Endodermal cell (in vitro differentiated cells): ENCODE measurements around the gene WDR89. TPM values are rescaled to one million over a fixed set of nuclear protein-coding genes. Genes with fewer than 3 reads are reported as not detected.

Source experiments
- DNase-seq: peaks from one replicate; pipeline ENCODE4 v3.0.0-alpha.2; 2017
- H3K27ac ChIP-seq: 2 replicates; pipeline ENCODE4 v1.5.1; 2013; ENCODE audit warnings: mild to moderate bottlenecking, low read depth, low read length, moderate library complexity
- H3K27me3 ChIP-seq: 2 replicates; pipeline ENCODE4 v1.6.1; 2013; ENCODE audit warnings: mild to moderate bottlenecking, low read length, moderate library complexity; ENCODE audit not compliant: insufficient read depth, control insufficient read depth, poor library complexity, severe bottlenecking
- H3K36me3 ChIP-seq: 2 replicates; pipeline ENCODE4 v1.7.0; 2013; ENCODE audit warnings: mild to moderate bottlenecking, low read length, moderate library complexity; ENCODE audit not compliant: control insufficient read depth, insufficient read depth
- H3K4me1 ChIP-seq: one replicate; pipeline ENCODE4 v1.7.0; 2013; ENCODE audit warnings: low read length; ENCODE audit not compliant: control insufficient read depth, insufficient read depth
- H3K4me3 ChIP-seq: 2 replicates; pipeline ENCODE4 v1.5.1; 2013; ENCODE audit warnings: mild to moderate bottlenecking, low read length, moderate library complexity
- H3K9ac ChIP-seq: 2 replicates; pipeline ENCODE4 v1.6.1; 2013; ENCODE audit warnings: mild to moderate bottlenecking, low read length, moderate library complexity; ENCODE audit not compliant: poor library complexity, severe bottlenecking; ENCODE audit errors: extremely low read depth
- H3K9me3 ChIP-seq: 2 replicates; pipeline ENCODE4 v1.6.1; 2013; ENCODE audit warnings: mild to moderate bottlenecking, low read length, moderate library complexity; ENCODE audit not compliant: control insufficient read depth
- H3K27ac Mint-ChIP-seq: 2 replicates; pipeline ENCODE4 v1.8.0; 2020; ENCODE audit warnings: mixed read lengths
- H3K27me3 Mint-ChIP-seq: 2 replicates; pipeline ENCODE4 v1.8.0; 2021; ENCODE audit warnings: mild to moderate bottlenecking, mixed read lengths; ENCODE audit not compliant: insufficient read depth
- H3K36me3 Mint-ChIP-seq: 2 replicates; pipeline ENCODE4 v1.8.0; 2020; ENCODE audit warnings: low read depth, mixed read lengths
- H3K4me1 Mint-ChIP-seq: 2 replicates; pipeline ENCODE4 v1.8.0; 2020; ENCODE audit warnings: mixed read lengths
- H3K4me3 Mint-ChIP-seq: 2 replicates; pipeline ENCODE4 v1.8.0; 2020; ENCODE audit warnings: mild to moderate bottlenecking, moderate library complexity, mixed read lengths
- H3K9me3 Mint-ChIP-seq: 2 replicates; pipeline ENCODE4 v1.8.0; 2020; ENCODE audit warnings: mild to moderate bottlenecking, mixed read lengths
- WGBS, 2 experiments: methylation state at CpG; one replicate each; pipeline versions ENCODE4 v1.1.5 to v1.1.7; 2013; ENCODE audit warnings: missing lambda C conversion rate in 2 of 2, mixed read lengths in 1 of 2; ENCODE audit not compliant: insufficient coverage in 1 of 2, insufficient read length in 1 of 2; 5-methylcytosine and 5-hydroxymethylcytosine counted together
- total RNA-seq, 2 donors: library from RNA; stranded (reverse); fragmentation: NEBNext Ultra II Directional in 1 of 2; extraction: Animal tissue kit (Norgen Biotek cat#: 25700) in 1 of 2; gene quantifications; 2 replicates in 1 of 2; 3 replicates in 1 of 2; pipeline ENCODE4 v1.2.1, GENCODE V29; 2021
- TF ChIP-seq, protein P1 (sequence below): fragments of 200-600 bp; sonication (generic); conservative IDR thresholded peaks from 2 replicates; pipeline ENCODE4 v1.5.0; 2021; ENCODE audit warnings: antibody characterized with exemption, mild to moderate bottlenecking

The WDR89 gene
- total RNA-seq, 2 donors from 2014 or later, result 23.4 to 26.7 TPM

DNA sequence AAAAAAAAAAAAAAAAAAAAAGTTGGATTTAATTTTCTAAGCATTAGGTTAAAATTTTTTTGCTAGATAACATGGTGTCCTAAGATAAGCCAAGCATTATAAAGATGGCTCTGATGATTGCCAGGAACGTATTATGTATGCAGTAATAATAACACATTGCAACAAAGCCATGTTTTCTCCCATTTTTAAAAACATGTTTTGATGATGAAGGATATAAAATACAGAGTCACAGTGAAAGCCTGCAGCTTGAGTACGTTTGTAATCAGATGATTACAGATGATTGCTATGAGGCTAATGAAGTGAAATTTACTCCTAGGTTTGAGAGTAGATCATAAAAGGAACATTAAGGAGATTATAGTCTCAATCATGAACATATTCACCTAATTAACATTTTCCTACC, 13.3 kb upstream of the WDR89 start:
- no peaks in the 10 kb centered on the region for H3K27me3 Mint-ChIP-seq
- TF ChIP-seq, protein P1, sequence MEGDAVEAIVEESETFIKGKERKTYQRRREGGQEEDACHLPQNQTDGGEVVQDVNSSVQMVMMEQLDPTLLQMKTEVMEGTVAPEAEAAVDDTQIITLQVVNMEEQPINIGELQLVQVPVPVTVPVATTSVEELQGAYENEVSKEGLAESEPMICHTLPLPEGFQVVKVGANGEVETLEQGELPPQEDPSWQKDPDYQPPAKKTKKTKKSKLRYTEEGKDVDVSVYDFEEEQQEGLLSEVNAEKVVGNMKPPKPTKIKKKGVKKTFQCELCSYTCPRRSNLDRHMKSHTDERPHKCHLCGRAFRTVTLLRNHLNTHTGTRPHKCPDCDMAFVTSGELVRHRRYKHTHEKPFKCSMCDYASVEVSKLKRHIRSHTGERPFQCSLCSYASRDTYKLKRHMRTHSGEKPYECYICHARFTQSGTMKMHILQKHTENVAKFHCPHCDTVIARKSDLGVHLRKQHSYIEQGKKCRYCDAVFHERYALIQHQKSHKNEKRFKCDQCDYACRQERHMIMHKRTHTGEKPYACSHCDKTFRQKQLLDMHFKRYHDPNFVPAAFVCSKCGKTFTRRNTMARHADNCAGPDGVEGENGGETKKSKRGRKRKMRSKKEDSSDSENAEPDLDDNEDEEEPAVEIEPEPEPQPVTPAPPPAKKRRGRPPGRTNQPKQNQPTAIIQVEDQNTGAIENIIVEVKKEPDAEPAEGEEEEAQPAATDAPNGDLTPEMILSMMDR, result no peak
- DNase-seq, result no peak
- Histone ChIP-seq H3K27me3 (no peaks in the 10 kb centered on the region), H3K9ac (no peak overlapping the region), H3K4me3 (no peak overlapping the region), H3K27ac (no peak overlapping the region), H3K9me3 (no peaks in the 10 kb centered on the region), H3K4me1 (no peaks in the 10 kb centered on the region), H3K36me3 (no peaks in the 10 kb centered on the region)
- no peak overlapping the region for H3K27ac Mint-ChIP-seq
- 100% methylated on average over 1 to 2 of the region's 2 CpGs for WGBS, 2 experiments
- peaks cover 9% of the 10 kb centered on the region for H3K36me3 Mint-ChIP-seq
- H3K4me1 Mint-ChIP-seq, result no peaks in the 10 kb centered on the region
- no peaks in the 10 kb centered on the region for H3K9me3 Mint-ChIP-seq
- H3K4me3 Mint-ChIP-seq, result no peak overlapping the region

DNA sequence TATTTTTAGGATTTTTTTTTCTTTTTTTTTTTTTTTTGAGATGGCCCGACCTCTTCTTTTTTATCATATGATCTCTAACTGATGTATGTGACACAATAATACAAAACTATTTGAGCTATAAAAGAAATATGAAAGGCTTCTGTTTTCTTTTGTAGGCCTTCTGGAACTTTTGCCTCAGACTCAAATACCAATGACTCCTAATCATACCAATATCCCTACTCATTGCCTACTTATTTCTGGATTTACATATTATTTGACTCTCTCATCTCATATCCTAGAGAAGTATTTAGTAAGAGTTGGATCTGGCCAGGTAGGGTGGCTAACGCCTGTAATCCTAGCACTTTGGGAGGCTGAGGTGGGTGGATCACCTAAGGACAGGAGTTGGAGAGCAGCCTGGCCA, 12.7 kb upstream of the WDR89 start:
- no peaks in the 10 kb centered on the region for H3K4me1 ChIP-seq
- Mint-ChIP-seq H3K4me1 (no peaks in the 10 kb centered on the region), H3K4me3 (no peak overlapping the region), H3K36me3 (peaks cover 7% of the 10 kb centered on the region), H3K27ac (no peak overlapping the region), H3K27me3 (no peaks in the 10 kb centered on the region), H3K9me3 (no peaks in the 10 kb centered on the region)
- no peak overlapping the region for H3K27ac ChIP-seq
- H3K4me3 ChIP-seq, result no peak overlapping the region
- no peak for DNase-seq
- H3K36me3 ChIP-seq, result no peaks in the 10 kb centered on the region
- no peaks in the 10 kb centered on the region for H3K27me3 ChIP-seq
- H3K9me3 ChIP-seq, result no peaks in the 10 kb centered on the region
- H3K9ac ChIP-seq, result no peak overlapping the region
- TF ChIP-seq, protein P1, result no peak
- 92% methylated on average over 1 of the region's 2 CpGs; no CpG with 5 or more reads in 1 of the 2 experiments for WGBS, 2 experiments

DNA sequence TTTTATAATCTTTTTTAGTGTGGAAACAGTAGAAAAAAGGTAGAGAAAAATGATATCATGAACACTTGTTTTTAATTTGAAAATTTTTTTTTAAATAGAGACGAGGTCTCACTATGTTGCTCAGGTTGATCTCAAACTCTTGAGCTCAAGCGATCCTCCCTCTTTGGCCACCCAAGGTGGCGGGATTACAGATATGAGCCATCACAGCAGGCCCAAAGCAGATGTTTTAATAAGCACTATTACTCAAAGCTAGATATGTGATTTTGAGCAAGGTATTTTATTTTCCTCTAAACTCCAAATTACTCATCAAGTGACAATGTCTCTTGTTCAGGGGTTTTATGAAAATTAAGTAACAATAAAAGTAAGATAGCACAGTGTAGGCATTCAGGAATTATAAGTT, 10.7 kb upstream of the WDR89 start:
- H3K27ac Mint-ChIP-seq, result no peak overlapping the region
- H3K36me3 ChIP-seq, result no peaks in the 10 kb centered on the region
- H3K9me3 Mint-ChIP-seq, result no peaks in the 10 kb centered on the region
- no peak overlapping the region for H3K9ac ChIP-seq
- H3K4me1 ChIP-seq, result no peaks in the 10 kb centered on the region
- H3K4me3 Mint-ChIP-seq, result no peak overlapping the region
- H3K4me1 Mint-ChIP-seq, result peaks cover 4% of the 10 kb centered on the region
- TF ChIP-seq, protein P1, result no peak
- H3K27ac ChIP-seq, result no peak overlapping the region
- no peak for DNase-seq
- H3K27me3 ChIP-seq, result no peaks in the 10 kb centered on the region
- no peak overlapping the region for H3K4me3 ChIP-seq
- H3K9me3 ChIP-seq, result no peaks in the 10 kb centered on the region
- WGBS, 2 experiments, result 94 to 96% methylated on average over 3 of the region's 3 CpGs
- H3K27me3 Mint-ChIP-seq, result no peaks in the 10 kb centered on the region
- peaks cover 10% of the 10 kb centered on the region for H3K36me3 Mint-ChIP-seq
